Astrocyte (in vitro differentiated cells and primary cell): ENCODE results near the gene ZBTB7A. TPM values are rescaled to one million over a fixed set of nuclear protein-coding genes. Genes with fewer than 3 reads are reported as not detected.

Experiments used
- DNase-seq: peaks from one replicate; pipeline ENCODE4 v3.0.0-alpha.2; 2010; ENCODE audit warnings: low read depth
- FAIRE-seq: peaks from 2 replicates; lab custom pipeline; 2011; peaks lifted over from hg19 to GRCh38; lab: Jason Lieb, UNC
- H2AFZ ChIP-seq: 2 replicates; pipeline ENCODE4 v1.6.0; 2012; ENCODE audit warnings: low read depth, low read length, inconsistent platforms
- H3K27ac ChIP-seq: 2 replicates; pipeline ENCODE4 v1.5.1; 2011; ENCODE audit warnings: low read depth, low read length, inconsistent platforms
- H3K27me3 ChIP-seq: 2 replicates; pipeline ENCODE4 v1.6.0; 2011; ENCODE audit warnings: low read length, inconsistent platforms; ENCODE audit not compliant: insufficient read depth
- H3K36me3 ChIP-seq: 2 replicates; pipeline ENCODE4 v1.5.1; 2011; ENCODE audit warnings: low read length, inconsistent platforms; ENCODE audit not compliant: insufficient read depth
- H3K4me1 ChIP-seq: 2 replicates; pipeline ENCODE4 v1.5.1; 2011; ENCODE audit warnings: low read length, inconsistent platforms; ENCODE audit not compliant: insufficient read depth
- H3K4me2 ChIP-seq: 2 replicates; pipeline ENCODE4 v1.6.0; 2012; ENCODE audit warnings: low read length, inconsistent platforms
- H3K4me3 ChIP-seq: 2 replicates; pipeline ENCODE4 v1.5.1; 2011; ENCODE audit warnings: low read depth, mild to moderate bottlenecking, low read length, inconsistent platforms; ENCODE audit not compliant: insufficient read depth
- H3K79me2 ChIP-seq: 2 replicates; pipeline ENCODE4 v1.6.0; 2012; ENCODE audit warnings: mild to moderate bottlenecking, low read length, inconsistent platforms; ENCODE audit not compliant: insufficient read depth
- H3K9ac ChIP-seq: 2 replicates; pipeline ENCODE4 v1.6.0; 2012; ENCODE audit warnings: mild to moderate bottlenecking, low read length, inconsistent platforms
- H3K9me3 ChIP-seq: 2 replicates; pipeline ENCODE4 v1.5.1; 2012; ENCODE audit warnings: low read depth, mild to moderate bottlenecking, low read length, inconsistent platforms; ENCODE audit not compliant: insufficient read depth
- H4K20me1 ChIP-seq: 2 replicates; pipeline ENCODE4 v1.6.0; 2012; ENCODE audit warnings: low read length, inconsistent platforms; ENCODE audit not compliant: insufficient read depth
- H3K27ac Mint-ChIP-seq: one replicate; pipeline ENCODE4 v1.8.0; 2021; ENCODE audit warnings: mild to moderate bottlenecking, mixed read lengths; ENCODE audit not compliant: unreplicated experiment
- H3K27me3 Mint-ChIP-seq: one replicate; pipeline ENCODE4 v1.8.0; 2021; ENCODE audit warnings: low read depth, mixed read lengths; ENCODE audit not compliant: unreplicated experiment
- H3K36me3 Mint-ChIP-seq: one replicate; pipeline ENCODE4 v1.8.0; 2021; ENCODE audit warnings: low read depth, mixed read lengths; ENCODE audit not compliant: unreplicated experiment
- H3K4me1 Mint-ChIP-seq: one replicate; pipeline ENCODE4 v1.8.0; 2021; ENCODE audit warnings: low read depth, mixed read lengths; ENCODE audit not compliant: unreplicated experiment
- H3K4me3 Mint-ChIP-seq: one replicate; pipeline ENCODE4 v1.8.0; 2021; ENCODE audit warnings: mild to moderate bottlenecking, moderate library complexity, mixed read lengths; ENCODE audit not compliant: unreplicated experiment
- H3K9me3 Mint-ChIP-seq: one replicate; pipeline ENCODE4 v1.8.0; 2021; ENCODE audit warnings: mild to moderate bottlenecking, mixed read lengths; ENCODE audit not compliant: unreplicated experiment
- EZH2 ChIP-seq: IDR thresholded peaks from 2 replicates; pipeline ENCODE4 v1.6.1; 2012; ENCODE audit warnings: mild to moderate bottlenecking, low read length, inconsistent platforms; ENCODE audit not compliant: insufficient read depth
- total RNA-seq: library from RNA; stranded (reverse); gene quantifications from 2 replicates; pipeline ENCODE4 v1.2.1, GENCODE V29; 2021
- TF ChIP-seq, protein P1 (sequence below): IDR thresholded peaks from 2 replicates; pipeline ENCODE4 v1.5.1; 2011; ENCODE audit warnings: low read depth, mild to moderate bottlenecking, inconsistent platforms, low read length, moderate library complexity; ENCODE audit not compliant: insufficient read depth

ZBTB7A gene
- total RNA-seq, 1 donor from 2014 or later: 24.3 TPM

- Histone ChIP-seq H3K9me3 (no peaks in the 10 kb centered on the region), H3K9ac (no peak overlapping the region), H3K79me2 (peaks cover 44% of the 10 kb centered on the region), H3K36me3 (peaks cover 7% of the 10 kb centered on the region), H3K4me2 (no peak overlapping the region), H3K4me1 (no peaks in the 10 kb centered on the region), H3K27ac (no peak overlapping the region), H3K4me3 (no peak overlapping the region), H3K27me3 (no peaks in the 10 kb centered on the region), H2AFZ (no peak overlapping the region), H4K20me1 (peaks cover 73% of the 10 kb centered on the region)
- no peak overlapping the region for H3K4me3 Mint-ChIP-seq
- H3K36me3 Mint-ChIP-seq: peaks cover 10% of the 10 kb centered on the region
- DNase-seq (no peak), FAIRE-seq (no peak)
- H3K27ac Mint-ChIP-seq: no peak overlapping the region
- no peaks in the 10 kb centered on the region for H3K9me3 Mint-ChIP-seq
- peaks cover 1% of the 10 kb centered on the region for H3K4me1 Mint-ChIP-seq
- no peaks in the 10 kb centered on the region for H3K27me3 Mint-ChIP-seq
- no peak for TF ChIP-seq EZH2
- TF ChIP-seq, protein P1, sequence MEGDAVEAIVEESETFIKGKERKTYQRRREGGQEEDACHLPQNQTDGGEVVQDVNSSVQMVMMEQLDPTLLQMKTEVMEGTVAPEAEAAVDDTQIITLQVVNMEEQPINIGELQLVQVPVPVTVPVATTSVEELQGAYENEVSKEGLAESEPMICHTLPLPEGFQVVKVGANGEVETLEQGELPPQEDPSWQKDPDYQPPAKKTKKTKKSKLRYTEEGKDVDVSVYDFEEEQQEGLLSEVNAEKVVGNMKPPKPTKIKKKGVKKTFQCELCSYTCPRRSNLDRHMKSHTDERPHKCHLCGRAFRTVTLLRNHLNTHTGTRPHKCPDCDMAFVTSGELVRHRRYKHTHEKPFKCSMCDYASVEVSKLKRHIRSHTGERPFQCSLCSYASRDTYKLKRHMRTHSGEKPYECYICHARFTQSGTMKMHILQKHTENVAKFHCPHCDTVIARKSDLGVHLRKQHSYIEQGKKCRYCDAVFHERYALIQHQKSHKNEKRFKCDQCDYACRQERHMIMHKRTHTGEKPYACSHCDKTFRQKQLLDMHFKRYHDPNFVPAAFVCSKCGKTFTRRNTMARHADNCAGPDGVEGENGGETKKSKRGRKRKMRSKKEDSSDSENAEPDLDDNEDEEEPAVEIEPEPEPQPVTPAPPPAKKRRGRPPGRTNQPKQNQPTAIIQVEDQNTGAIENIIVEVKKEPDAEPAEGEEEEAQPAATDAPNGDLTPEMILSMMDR: no peak
Observed at GRCh38 chr19:4115050-4115817, 48.5 kb upstream of the ZBTB7A start.

DNA sequence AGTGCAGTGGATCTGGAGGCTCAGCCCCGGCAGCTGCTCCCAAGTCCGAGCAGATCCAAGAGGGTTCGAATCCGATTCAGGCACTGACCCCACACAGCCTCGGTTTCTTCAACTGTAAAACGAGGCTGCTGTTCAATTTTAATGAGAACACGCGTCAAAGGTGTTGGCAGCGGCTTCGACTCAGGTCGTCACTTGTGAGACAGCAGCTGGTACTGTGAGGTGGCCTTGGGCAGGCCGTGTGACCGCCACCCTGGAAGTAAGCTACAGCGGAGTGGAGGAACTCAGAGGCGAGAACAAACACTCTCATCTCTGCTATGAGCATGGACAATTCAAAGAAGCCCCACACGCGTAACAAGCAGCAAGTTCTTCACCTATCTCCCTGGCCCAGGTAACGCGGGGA lies 47.5 kb upstream of the ZBTB7A start:
- Histone ChIP-seq H3K4me3 (no peak overlapping the region), H3K9ac (no peak overlapping the region), H3K4me2 (no peak overlapping the region), H3K27me3 (no peaks in the 10 kb centered on the region), H3K9me3 (no peaks in the 10 kb centered on the region), H4K20me1 (peaks cover 63% of the 10 kb centered on the region), H3K4me1 (no peaks in the 10 kb centered on the region), H3K79me2 (peaks cover 34% of the 10 kb centered on the region), H3K27ac (no peak overlapping the region), H3K36me3 (peaks cover 8% of the 10 kb centered on the region), H2AFZ (no peak overlapping the region)
- Mint-ChIP-seq H3K27me3 (no peaks in the 10 kb centered on the region), H3K9me3 (no peaks in the 10 kb centered on the region), H3K27ac (no peak overlapping the region), H3K4me3 (no peak overlapping the region), H3K36me3 (peaks cover 13% of the 10 kb centered on the region), H3K4me1 (no peaks in the 10 kb centered on the region)
- FAIRE-seq (no peak), DNase-seq (no peak)
- TF ChIP-seq, protein P1: no peak
- no peak for TF ChIP-seq EZH2
